NT2/D1 (cell line): ENCODE data around the gene EEFSEC.

Experiments used
- SUZ12 ChIP-seq: IDR thresholded peaks from 2 replicates; pipeline ENCODE4 v1.6.1; 2011; ENCODE audit not compliant: insufficient read length, insufficient read depth; ENCODE audit errors: extremely low read depth
- ZNF274 ChIP-seq: IDR thresholded peaks from 2 replicates; pipeline ENCODE4 v1.6.1; 2011; ENCODE audit warnings: mild to moderate bottlenecking, low read depth, low read length

GRCh38 chr3:128343287-128344051 is 190.2 kb downstream of the EEFSEC start:
- TF ChIP-seq SUZ12, result no peak
- no peak for TF ChIP-seq ZNF274
